RWPE1 (cell line): Measurements from ENCODE around the gene SLC12A3.

Experiments used
- CTCF ChIA-PET: fragments of 350-600 bp; sonication (Branson Sonifier 250); formaldehyde crosslinking; extraction: SDS; loops from one replicate; lab custom pipeline; 2021; lab: Yijun Ruan, JAX
- POLR2A ChIA-PET: fragments of 400-600 bp; formaldehyde crosslinking; extraction: SDS; loops from one replicate; lab custom pipeline; 2020; ENCODE audit warnings: antibody characterized with exemption; ENCODE audit not compliant: low non-redundant PET; lab: Yijun Ruan, JAX
- DNase-seq: peaks from one replicate; pipeline ENCODE4 v3.0.0; 2012; ENCODE audit warnings: low spot score
- H3K27ac ChIP-seq: fragments of 450-650 bp; 2 replicates; pipeline ENCODE4 v1.5.1; 2017
- TF ChIP-seq, protein P1 (sequence below): fragments of 450-650 bp; conservative IDR thresholded peaks from 2 replicates; pipeline ENCODE4 v1.5.1; 2017; ENCODE audit warnings: low read depth, mild to moderate bottlenecking

SLC12A3 gene

DNA sequence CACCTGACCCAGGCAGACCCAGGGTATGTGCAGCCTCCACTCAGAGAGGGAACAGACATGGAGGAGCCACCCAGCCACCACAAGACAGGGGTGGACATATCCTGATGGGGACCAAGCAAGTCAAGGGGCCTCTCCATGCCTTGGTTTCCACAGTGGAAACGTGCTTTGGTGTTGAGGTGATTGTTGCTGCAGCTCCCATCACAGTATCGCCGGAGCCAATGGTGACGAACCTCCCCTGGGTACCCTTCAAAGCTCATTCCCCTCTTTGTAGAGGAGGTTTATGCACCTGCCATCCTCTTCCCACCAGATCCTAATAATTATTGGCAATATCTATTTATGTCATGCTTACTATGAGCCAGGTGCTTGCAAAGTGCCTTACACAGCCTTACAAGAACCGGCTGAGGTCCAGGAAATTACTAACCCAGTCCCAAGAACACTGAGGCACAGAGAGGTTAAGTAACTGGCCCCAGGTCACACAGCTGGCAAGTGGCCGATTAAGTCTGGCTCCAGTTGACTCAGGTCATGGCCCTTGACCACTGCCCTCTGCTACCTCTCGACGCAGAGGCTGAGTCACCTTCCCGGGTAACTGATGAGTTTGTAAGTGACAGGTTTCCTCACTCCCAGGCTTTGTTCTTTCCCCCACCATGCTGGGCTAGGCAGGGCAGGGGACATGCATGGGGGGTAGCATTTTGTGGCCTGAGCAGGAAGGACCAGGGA lies 20.6 kb downstream of the SLC12A3 start:
- H3K27ac ChIP-seq = no peak overlapping the region
- ChIA-PET CTCF (no interaction called here), POLR2A (no interaction called here)
- TF ChIP-seq, protein P1, sequence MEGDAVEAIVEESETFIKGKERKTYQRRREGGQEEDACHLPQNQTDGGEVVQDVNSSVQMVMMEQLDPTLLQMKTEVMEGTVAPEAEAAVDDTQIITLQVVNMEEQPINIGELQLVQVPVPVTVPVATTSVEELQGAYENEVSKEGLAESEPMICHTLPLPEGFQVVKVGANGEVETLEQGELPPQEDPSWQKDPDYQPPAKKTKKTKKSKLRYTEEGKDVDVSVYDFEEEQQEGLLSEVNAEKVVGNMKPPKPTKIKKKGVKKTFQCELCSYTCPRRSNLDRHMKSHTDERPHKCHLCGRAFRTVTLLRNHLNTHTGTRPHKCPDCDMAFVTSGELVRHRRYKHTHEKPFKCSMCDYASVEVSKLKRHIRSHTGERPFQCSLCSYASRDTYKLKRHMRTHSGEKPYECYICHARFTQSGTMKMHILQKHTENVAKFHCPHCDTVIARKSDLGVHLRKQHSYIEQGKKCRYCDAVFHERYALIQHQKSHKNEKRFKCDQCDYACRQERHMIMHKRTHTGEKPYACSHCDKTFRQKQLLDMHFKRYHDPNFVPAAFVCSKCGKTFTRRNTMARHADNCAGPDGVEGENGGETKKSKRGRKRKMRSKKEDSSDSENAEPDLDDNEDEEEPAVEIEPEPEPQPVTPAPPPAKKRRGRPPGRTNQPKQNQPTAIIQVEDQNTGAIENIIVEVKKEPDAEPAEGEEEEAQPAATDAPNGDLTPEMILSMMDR = no peak
- DNase-seq = no peak

DNA sequence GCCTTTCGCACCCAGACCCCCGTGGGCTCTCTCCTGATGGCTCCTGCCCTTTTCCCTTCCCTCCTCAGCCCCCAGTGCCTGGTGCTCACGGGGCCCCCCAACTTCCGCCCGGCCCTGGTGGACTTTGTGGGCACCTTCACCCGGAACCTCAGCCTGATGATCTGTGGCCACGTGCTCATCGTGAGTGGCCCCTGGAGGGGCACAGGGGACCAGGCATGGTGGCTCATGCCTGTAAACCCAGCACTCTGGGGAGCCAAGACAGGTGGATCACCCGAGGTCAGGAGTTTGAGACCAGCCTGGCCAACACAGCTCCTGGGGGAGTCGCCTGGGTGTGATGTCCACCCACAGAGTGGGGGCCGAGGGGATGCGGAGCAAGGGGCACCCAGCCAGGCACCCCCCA lies 21.3 kb downstream of the SLC12A3 start:
- no peak for DNase-seq
- ChIA-PET CTCF (no interaction called here), POLR2A (no interaction called here)
- TF ChIP-seq, protein P1 = no peak
- no peak overlapping the region for H3K27ac ChIP-seq

DNA sequence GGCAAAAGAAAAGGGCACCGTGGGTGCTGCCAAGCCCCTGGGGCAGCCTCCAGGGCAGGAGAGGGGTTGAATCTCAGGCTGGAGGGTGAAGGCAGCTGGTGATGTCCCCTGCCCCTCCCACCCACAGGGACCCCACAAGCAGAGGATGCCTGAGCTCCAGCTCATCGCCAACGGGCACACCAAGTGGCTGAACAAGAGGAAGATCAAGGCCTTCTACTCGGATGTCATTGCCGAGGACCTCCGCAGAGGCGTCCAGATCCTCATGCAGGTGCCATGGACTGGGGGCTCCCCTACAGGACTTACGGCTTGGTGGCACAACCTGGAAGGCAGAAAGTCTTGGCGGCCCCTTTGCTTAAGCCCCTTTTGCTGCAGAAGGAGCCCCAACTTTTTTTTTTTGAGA lies 21.8 kb downstream of the SLC12A3 start:
- no peak overlapping the region for H3K27ac ChIP-seq
- ChIA-PET CTCF (interaction anchor here (0.6 kb wide), 1 partner anchor 50 kb away, joined by 3 read pairs; no protein-coding TSS in a partner anchor), POLR2A (no interaction called here)
- TF ChIP-seq, protein P1 = no peak
- DNase-seq = no peak

DNA sequence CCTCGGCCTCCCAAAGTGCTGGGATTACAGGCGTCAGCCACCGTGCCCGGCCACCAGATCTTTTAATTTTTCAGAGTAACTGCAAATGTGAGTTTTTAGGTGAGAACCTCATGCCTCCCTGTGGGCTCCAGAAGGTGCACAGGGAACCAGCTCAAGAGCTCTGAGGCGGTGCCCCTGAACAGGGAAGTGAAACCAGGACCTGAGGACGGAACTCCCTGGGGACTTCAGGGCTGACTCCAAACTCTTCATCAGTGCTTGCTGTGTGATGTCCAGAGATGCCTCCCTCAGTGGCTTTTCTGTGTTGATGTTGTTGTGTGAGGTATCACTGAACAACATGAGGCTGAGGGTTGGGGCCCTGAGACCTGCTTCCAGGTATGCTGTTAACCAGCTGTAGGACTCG lies 23.8 kb downstream of the SLC12A3 start:
- DNase-seq = no peak
- no peak overlapping the region for H3K27ac ChIP-seq
- TF ChIP-seq, protein P1 = no peak
- POLR2A ChIA-PET = no interaction called here
- CTCF ChIA-PET = no interaction called here

DNA sequence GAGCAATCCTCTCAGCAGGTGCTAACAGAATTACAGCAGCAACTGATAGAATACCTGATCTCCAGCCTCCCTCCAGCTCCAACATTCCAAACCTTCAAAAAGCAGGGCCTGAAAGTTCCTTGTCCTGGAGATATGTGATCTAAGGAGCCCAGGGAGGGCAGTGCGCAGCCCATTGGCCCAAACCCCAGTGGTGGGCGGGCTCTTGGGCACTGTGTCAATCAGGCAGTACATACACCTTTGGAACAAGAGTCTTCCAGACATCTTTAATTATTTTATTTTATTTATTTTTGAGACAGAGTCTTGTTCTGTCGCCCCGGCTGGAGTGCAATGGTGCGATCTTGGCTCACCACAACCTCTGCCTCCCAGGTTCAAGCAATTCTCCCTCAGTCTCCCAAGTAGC lies 24.2 kb downstream of the SLC12A3 start:
- TF ChIP-seq, protein P1 = no peak
- ChIA-PET POLR2A (no interaction called here), CTCF (no interaction called here)
- DNase-seq = no peak
- H3K27ac ChIP-seq = no peak overlapping the region

DNA sequence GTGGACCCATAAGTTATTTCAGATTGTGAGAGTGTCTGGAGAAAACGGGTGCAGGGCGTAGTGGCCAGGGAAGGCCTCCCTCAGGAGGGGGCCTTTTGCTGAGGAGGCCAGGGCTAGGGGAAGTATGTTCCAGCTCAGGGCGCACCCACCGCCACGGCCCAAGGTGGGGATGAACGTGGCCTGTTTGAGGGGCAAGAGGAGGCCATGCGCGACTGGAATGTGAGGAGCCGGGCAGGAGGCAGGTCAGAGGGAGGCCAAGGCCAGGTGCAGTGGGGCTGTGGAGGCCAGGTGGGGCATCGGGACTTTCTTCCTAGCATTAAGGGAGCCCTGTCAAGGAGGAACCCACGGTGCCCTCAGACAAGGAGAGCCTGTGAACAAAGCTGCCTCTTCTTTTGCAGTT lies 26.7 kb downstream of the SLC12A3 start:
- TF ChIP-seq, protein P1 = no peak
- CTCF ChIA-PET = interaction anchor here (0.6 kb wide), 1 partner anchor 113 kb away, joined by 3 read pairs; no protein-coding TSS in a partner anchor
- POLR2A ChIA-PET = no interaction called here
- H3K27ac ChIP-seq = no peak overlapping the region
- no peak for DNase-seq
